GM12872 (cell line): ENCODE measurements around the gene TNIP1.
A peak's percentile ranks its signal among the peaks of the same experiment; 100 is the strongest.

Experiments
- TF ChIP-seq, protein P1 (sequence below): IDR thresholded peaks from 3 replicates; pipeline ENCODE4 v1.5.1; 2011; ENCODE audit warnings: low read depth, mild to moderate bottlenecking, low read length, moderate library complexity; ENCODE audit not compliant: insufficient read depth

The TNIP1 gene

DNA sequence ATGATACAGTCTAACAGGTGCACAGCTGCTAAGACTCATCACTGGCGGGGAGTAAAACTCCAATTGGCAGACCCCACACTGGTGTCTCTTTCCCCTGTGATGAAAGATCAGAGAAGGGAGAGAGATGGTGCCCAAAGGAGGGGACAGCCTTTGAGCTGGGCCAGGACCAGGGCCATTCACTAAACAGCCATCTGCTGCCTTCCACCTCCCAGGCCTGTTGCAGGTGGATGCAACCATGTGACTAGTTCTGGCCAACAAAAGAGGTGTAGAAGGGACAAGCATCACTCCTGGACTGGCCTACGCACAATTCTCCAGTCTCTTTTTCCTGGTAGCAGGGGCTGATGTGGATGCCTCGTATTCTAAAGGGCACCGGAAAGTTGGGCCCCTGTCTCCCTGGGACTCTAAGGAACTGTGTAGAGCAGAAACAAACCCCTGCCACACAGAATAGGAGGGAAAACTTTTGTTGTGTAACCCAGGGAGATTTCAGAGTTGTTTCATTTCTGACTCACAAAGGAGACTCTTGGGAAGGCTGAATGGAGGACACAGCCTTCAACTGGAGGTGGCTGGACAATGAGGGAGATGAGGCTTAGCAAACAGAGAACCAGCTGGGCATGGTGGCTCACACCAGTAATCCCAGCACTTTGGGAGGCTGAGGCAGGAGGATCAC, 26.9 kb downstream of the TNIP1 start:
- TF ChIP-seq, protein P1, sequence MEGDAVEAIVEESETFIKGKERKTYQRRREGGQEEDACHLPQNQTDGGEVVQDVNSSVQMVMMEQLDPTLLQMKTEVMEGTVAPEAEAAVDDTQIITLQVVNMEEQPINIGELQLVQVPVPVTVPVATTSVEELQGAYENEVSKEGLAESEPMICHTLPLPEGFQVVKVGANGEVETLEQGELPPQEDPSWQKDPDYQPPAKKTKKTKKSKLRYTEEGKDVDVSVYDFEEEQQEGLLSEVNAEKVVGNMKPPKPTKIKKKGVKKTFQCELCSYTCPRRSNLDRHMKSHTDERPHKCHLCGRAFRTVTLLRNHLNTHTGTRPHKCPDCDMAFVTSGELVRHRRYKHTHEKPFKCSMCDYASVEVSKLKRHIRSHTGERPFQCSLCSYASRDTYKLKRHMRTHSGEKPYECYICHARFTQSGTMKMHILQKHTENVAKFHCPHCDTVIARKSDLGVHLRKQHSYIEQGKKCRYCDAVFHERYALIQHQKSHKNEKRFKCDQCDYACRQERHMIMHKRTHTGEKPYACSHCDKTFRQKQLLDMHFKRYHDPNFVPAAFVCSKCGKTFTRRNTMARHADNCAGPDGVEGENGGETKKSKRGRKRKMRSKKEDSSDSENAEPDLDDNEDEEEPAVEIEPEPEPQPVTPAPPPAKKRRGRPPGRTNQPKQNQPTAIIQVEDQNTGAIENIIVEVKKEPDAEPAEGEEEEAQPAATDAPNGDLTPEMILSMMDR = no peak

DNA sequence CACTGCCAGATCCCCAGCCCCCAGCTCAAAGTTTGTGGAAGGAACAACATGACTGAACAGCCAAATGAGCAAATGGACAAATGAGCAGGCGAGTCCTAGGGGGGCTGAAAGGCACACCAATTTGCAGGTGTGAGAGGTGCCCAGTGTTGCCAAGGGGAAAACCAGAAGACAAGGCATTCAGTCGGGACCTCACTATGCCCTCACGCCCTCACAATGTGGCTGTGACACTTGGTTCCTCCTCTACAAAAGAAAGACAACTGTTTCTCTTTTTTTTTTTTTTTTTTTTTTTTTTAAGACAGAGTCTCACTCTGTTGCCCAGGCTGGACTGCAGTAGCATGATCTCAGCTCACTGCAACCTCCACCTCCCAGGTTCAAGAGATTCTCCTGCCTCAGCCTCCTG, 28.0 kb downstream of the TNIP1 start:
- TF ChIP-seq, protein P1 = no peak

DNA sequence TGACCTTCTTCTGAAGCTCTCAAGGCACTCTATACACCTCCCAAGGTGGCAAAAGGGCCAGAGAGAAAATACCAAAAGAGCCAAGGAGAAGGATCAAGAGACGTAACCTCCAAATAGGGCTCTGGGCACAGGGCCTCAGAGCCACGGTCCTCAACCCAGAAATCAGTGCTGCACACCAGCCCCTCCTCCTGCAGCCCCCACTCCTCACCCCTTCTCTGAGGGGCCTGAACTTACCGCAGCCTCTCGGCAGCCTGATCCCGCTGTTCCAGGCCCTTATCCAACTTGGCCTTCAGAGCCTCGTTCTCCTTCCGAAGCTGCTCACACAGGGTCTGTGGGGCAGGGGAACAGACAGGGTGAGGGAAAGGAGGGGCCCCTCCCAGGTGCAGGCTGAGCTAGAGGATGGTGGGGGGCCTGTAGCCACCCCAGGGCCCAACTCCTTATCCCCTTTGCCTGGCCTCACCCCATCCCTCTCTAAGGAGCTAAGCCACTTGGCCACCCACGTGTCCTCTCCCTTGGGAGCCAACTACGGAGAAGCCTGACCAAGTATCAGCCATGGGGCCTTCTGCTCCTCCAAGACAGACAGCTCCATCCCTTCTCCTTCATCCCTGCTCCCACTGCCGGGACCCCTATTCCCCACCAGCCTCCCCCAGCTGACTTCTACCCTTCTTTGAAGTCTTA, 28.8 kb downstream of the TNIP1 start:
- TF ChIP-seq, protein P1 = no peak

DNA sequence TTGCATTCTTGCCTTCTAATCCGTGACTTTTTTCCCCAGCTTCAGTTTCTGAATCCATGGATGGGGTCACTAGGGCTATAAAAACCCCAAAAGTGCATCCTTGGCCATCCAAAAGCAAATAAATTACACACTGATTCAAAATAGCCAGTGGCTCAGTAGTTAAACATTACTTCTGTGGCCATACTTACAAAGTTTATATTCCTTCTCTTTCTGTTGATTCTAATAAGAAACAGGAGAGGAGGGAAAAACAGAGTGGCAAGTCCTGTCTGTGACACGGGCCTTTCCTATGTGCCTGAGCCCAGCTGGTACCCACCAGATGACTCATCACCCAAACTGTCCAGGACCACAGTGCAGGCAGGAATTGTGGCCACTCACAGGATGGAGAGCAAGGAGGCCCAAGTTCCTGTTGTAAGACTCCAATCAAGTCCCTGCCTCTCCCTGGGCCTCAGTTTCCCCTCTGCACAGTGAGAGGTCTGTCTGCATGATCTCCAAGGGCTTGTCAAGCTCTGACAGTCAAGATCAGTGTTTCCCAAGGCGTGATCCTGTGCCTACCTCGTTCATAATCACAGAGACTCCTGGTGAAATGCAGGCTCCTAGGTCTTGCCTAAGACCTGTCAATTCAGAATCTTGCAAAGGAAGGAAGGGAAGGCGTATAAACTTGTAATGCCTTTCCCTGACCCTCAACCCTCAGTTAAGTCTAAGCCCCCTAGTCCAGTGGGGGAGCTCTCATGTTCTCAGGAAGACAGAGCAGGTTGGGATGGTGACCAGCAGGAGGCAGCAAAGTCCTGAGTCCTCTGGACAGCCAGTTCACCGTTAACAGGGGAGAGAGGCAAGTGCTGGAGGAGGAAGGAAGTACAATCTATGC, 29.5 kb downstream of the TNIP1 start:
- TF ChIP-seq, protein P1 = peak; percentile 90

DNA sequence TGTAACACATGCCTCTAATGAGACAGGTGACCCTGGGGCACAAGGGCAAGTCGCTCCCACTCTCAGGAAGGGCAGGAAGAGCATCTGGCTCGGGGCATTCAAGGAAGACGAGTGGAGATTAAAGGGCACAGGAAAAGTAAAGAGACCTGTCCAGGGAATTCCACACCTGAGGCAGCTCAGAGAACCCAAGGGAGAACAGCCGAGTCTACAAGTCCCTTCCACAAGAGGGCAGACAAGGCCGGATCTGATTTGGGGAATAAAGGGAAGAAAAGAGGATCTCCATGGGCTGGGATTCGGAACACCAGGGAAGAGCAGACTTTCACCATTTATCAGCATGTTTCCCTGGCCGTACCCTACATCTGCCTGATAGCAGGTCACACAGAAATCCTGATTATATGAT, 32.3 kb downstream of the TNIP1 start:
- TF ChIP-seq, protein P1 = peak; percentile 33; the same call in 1 of the 3 replicates

DNA sequence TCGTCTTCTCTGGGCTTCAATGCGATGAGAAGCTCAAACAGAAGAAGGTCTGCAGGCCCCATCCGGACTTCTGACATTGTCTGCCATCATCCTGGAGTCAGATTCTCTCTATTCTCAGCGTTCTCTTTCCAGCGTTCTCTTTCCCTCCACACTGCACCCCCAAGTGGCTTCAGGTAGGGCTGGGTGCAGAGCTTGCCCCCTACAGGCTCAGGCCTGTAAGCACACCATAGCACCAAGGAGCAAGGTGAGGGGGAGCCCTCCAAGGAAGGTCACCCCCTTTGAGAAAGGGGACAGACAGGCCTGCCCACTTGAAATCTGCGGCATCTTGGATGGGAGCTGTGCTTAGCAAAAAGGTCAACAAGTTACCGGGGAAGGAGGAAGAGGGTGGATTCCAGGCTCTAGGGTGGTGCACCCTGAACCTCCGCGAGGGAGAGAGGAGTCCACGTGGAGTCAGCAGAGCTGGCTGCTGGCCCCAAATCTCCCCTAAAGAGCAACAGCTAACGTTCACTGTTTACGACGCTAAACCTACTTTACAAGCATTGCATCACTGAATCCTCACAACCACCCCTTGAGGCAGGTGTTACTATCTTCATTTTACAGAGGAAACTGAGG, 32.9 kb downstream of the TNIP1 start:
- TF ChIP-seq, protein P1 = peak; percentile 95
